Heart left ventricle (tissue), 16 donors: ENCODE measurements around the gene CFAP45. TPM values are rescaled to one million over a fixed set of nuclear protein-coding genes. Genes with fewer than 3 reads are reported as not detected.

Source experiments
- ATAC-seq, 4 donors: fragments of 200-7000 bp; cut with Tn5 transposase; one replicate each; pipeline ENCODE4 v1.9.1; 2020 to 2022; ENCODE audit warnings: moderate library complexity in 4 of 4, mild to moderate bottlenecking in 3 of 4, moderate number of reproducible peaks in 1 of 4
- DNase-seq, 5 donors: peaks; one replicate each; pipeline ENCODE4 v3.0.0-alpha.2; 2020
- H3K27ac ChIP-seq, 12 donors: fragments of 200-600 bp; sonication (generic) in 4 of 12; one replicate each; pipeline versions ENCODE4 v1.5.0 to v1.8.0; 2016 to 2022; ENCODE audit warnings: mild to moderate bottlenecking in 2 of 12
- H3K27me3 ChIP-seq, 9 donors: fragments of 200-600 bp; sonication (generic) in 2 of 9; one replicate each; pipeline versions ENCODE4 v1.5.1 to v1.8.0; 2016 to 2022; ENCODE audit warnings: mild to moderate bottlenecking in 3 of 9
- H3K36me3 ChIP-seq, 9 donors: fragments of 200-600 bp; sonication (generic) in 2 of 9; one replicate each; pipeline versions ENCODE4 v1.5.0 to v1.8.0; 2018 to 2022; ENCODE audit warnings: mild to moderate bottlenecking in 2 of 9
- H3K4me1 ChIP-seq, 12 donors: fragments of 200-600 bp; sonication (generic) in 4 of 12; one replicate each; pipeline versions ENCODE4 v1.5.0 to v1.8.0; 2016 to 2022; ENCODE audit warnings: mild to moderate bottlenecking in 3 of 12
- H3K4me3 ChIP-seq, 12 donors: fragments of 200-600 bp; sonication (generic) in 4 of 12; one replicate each; pipeline versions ENCODE4 v1.5.0 to v1.8.0; 2017 to 2022; ENCODE audit warnings: mild to moderate bottlenecking in 9 of 12, moderate library complexity in 4 of 12
- H3K9me3 ChIP-seq, 12 donors: fragments of 200-600 bp; sonication (generic) in 4 of 12; one replicate each; pipeline versions ENCODE4 v1.5.0 to v1.8.0; 2016 to 2022; ENCODE audit warnings: mild to moderate bottlenecking in 1 of 12
- CTCF ChIP-seq, 12 donors: fragments of 200-600 bp; sonication (generic) in 4 of 12; IDR thresholded peaks; one replicate each; pipeline versions ENCODE4 v1.5.0 to v1.8.0; 2018 to 2022; ENCODE audit warnings: antibody characterized with exemption in 12 of 12, mild to moderate bottlenecking in 5 of 12
- POLR2A ChIP-seq, 2 donors: fragments of 450-650 bp; IDR thresholded peaks; one replicate each; pipeline ENCODE4 v1.6.1; 2017; ENCODE audit warnings: antibody characterized with exemption in 2 of 2, mild to moderate bottlenecking in 2 of 2, moderate library complexity in 2 of 2
- WGBS, 4 donors: extraction: QIAGEN DNeasy Blood & Tissue Kit in 2 of 4; methylation state at CpG; one replicate each; pipeline versions ENCODE4 v1.1.5 to v1.1.7; 2013 to 2018; 5-methylcytosine and 5-hydroxymethylcytosine counted together
- intact Hi-C, 10 donors: fragments of 100-400 bp; cut with DNase I; formaldehyde crosslinking; loops; one replicate each; pipeline versions ENCODE4 v1.11.1 to v1.14.2; 2022
- polyA plus RNA-seq, 2 donors: library from polyadenylated mRNA; stranded (reverse); fragments of 200-250 nt; gene quantifications; one replicate each; pipeline ENCODE4 v1.2.3, GENCODE V29; 2013
- total RNA-seq, 9 donors: library from RNA; depleted of rRNA in 2 of 9; stranded (reverse); fragments of >200 nt in 2 of 9; fragmentation: NEBNext Ultra II Directional in 3 of 9; extraction: Animal tissue kit (Norgen Biotek cat#: 25700) in 3 of 9; gene quantifications; one replicate each; pipeline versions ENCODE4 v1.1.0 to v1.2.4, GENCODE V29; 2016 to 2023
- donor health status: ischemic (EF 13 %, LVEDD 7.1; RV severe dilation, severe dysfunction).
- donor health status: healthy with polysubstance abuse.
- donor health status: DM: no; HTN: yes; CAD: no.
- donor health status: DM: no; HTN: no; CAD: no.
- donor health status: ischemic (EF 25% LVEDD 6.9; RV normal size, moderate dysfunction).
- donor health status: ischemic (EF 25% LVEDD 5.7; RV mildly dilated, moderate dysfunction).
- donor health status: healthy.
- donor health status: DM: yes; HTN: yes; CAD: no.
- donor health status: ischemic (EF 35%, LVEDD 5.7; RV mildly dilated, moderate dysfunction).
- donor health status: nonischemic (EF 11% LVEDD 7.7; RV severe dilation, severe dysfunction).
- donor health status: DM: yes; HTN: yes; CAD: no.
- donor health status: PGD.
- donor health status: ischemic (EF 29% LVEDD 5.4; RV normal size, mild dysfunction).
- donor health status: nonischemic (EF 23%, LVEDD 6.1; RV moderate dilation, normal function).

The CFAP45 gene
- total and polyA plus RNA-seq, 11 donors: 0.29 to 1.8 (median 0.62) TPM; not detected in 2

- TF ChIP-seq CTCF (IDR thresholded peaks at IDR 0.05) (no peak), POLR2A (IDR thresholded peaks at IDR 0.05) (no peak)
- Histone ChIP-seq H3K27ac (no peak overlapping the region), H3K36me3 (peaks cover 0 to 44% (median 0%) of the 10 kb centered on the region in 9 donors), H3K4me3 (no peak overlapping the region), H3K4me1 (peaks cover 0 to 40% (median 0%) of the 10 kb centered on the region in 12 donors), H3K9me3 (no peaks in the 10 kb centered on the region), H3K27me3 (no peaks in the 10 kb centered on the region)
- WGBS, 4 donors: 59 to 64% (median 59%) methylated on average over 7 of the region's 7 CpGs
- no peak for DNase-seq
- no peak for ATAC-seq
- intact Hi-C loops: loop anchor here in 1 of 10 donors (10.0 kb wide), 1 partner anchor 103 kb away; no protein-coding TSS in a partner anchor
These were observed 68.4 kb downstream of the CFAP45 start for GRCh38 chr1:159831412-159832141.

GRCh38 chr1:159830722-159831121 is 69.2 kb downstream of the CFAP45 start:
- H3K4me1 ChIP-seq: peaks cover 0 to 48% (median 0%) of the 10 kb centered on the region in 12 donors
- peak overlapping the region in 1 of 12 donors; percentile 6 for H3K27ac ChIP-seq
- no peaks in the 10 kb centered on the region for H3K27me3 ChIP-seq
- WGBS, 4 donors: 86 to 96% (median 91%) methylated on average over 8 of the region's 8 CpGs
- ATAC-seq (no peak), DNase-seq (no peak)
- no peak for TF ChIP-seq POLR2A (IDR thresholded peaks at IDR 0.05)
- no peak for TF ChIP-seq CTCF (IDR thresholded peaks at IDR 0.05)
- peak overlapping the region in 1 of 12 donors; percentile 58 for H3K4me3 ChIP-seq
- H3K36me3 ChIP-seq: peaks cover 0 to 35% (median 0%) of the 10 kb centered on the region in 9 donors
- intact Hi-C loops: loop anchor here in 1 of 10 donors (10.0 kb wide), 1 partner anchor 104 kb away; no protein-coding TSS in a partner anchor
- no peaks in the 10 kb centered on the region for H3K9me3 ChIP-seq

GRCh38 chr1:159829822-159830465 is 70.0 kb downstream of the CFAP45 start:
- H3K4me3 ChIP-seq: peak overlapping the region in 1 of 12 donors; percentile 58
- intact Hi-C loops: loop anchor here in 1 of 10 donors (10.0 kb wide), 1 partner anchor 105 kb away; no protein-coding TSS in a partner anchor
- peak overlapping the region in 1 of 12 donors; percentile 91 for H3K27ac ChIP-seq
- no peaks in the 10 kb centered on the region for H3K27me3 ChIP-seq
- WGBS, 4 donors: 79 to 88% (median 84%) methylated on average over 18 of the region's 18 CpGs
- H3K36me3 ChIP-seq: peaks cover 0 to 27% (median 0%) of the 10 kb centered on the region in 9 donors
- TF ChIP-seq POLR2A (IDR thresholded peaks at IDR 0.05): no peak
- TF ChIP-seq CTCF (IDR thresholded peaks at IDR 0.05): no peak
- peak in 3 of 5 donors; percentile 39 to 62 (median 55) for DNase-seq
- H3K4me1 ChIP-seq: peaks cover 0 to 56% (median 0%) of the 10 kb centered on the region in 12 donors
- ATAC-seq: peak; percentile 21 to 62 (median 48)
- no peaks in the 10 kb centered on the region for H3K9me3 ChIP-seq

GRCh38 chr1:159829273-159829634 is 70.7 kb downstream of the CFAP45 start:
- TF ChIP-seq CTCF (IDR thresholded peaks at IDR 0.05): peak; percentile 34 to 64 (median 50)
- no peak for TF ChIP-seq POLR2A (IDR thresholded peaks at IDR 0.05)
- H3K27me3 ChIP-seq: peaks cover 0 to under 1% (median 0%) of the 10 kb centered on the region in 9 donors
- 19 to 29% (median 22%) methylated on average over 3 of the region's 3 CpGs for WGBS, 4 donors
- no peaks in the 10 kb centered on the region for H3K9me3 ChIP-seq
- peak overlapping the region in 1 of 12 donors; percentile 58 for H3K4me3 ChIP-seq
- intact Hi-C loops: no loop called here
- peak; percentile 57 to 75 (median 63) for DNase-seq
- ATAC-seq: peak; percentile 75 to 89 (median 82)
- H3K4me1 ChIP-seq: peaks cover 0 to 63% (median 0%) of the 10 kb centered on the region in 12 donors
- peak overlapping the region in 1 of 12 donors; percentile 91 for H3K27ac ChIP-seq
- peaks cover 0 to 20% (median 0%) of the 10 kb centered on the region in 9 donors for H3K36me3 ChIP-seq
